Nephron progenitor cell (in vitro differentiated cells): ENCODE results near the gene RBMS3.

Source experiments
- DNase-seq: peaks from one replicate; pipeline ENCODE4 v3.0.0; 2021
- H3K27ac Mint-ChIP-seq: 2 replicates; pipeline ENCODE4 v1.8.0; 2021; ENCODE audit warnings: mild to moderate bottlenecking, moderate library complexity, mixed read lengths
- H3K27me3 Mint-ChIP-seq: 2 replicates; pipeline ENCODE4 v1.8.0; 2021; ENCODE audit warnings: mild to moderate bottlenecking, low read depth, mixed read lengths; ENCODE audit not compliant: poor library complexity
- H3K36me3 Mint-ChIP-seq: 2 replicates; pipeline ENCODE4 v1.8.0; 2021; ENCODE audit warnings: low read depth, mixed read lengths
- H3K4me1 Mint-ChIP-seq: 2 replicates; pipeline ENCODE4 v1.8.0; 2021; ENCODE audit warnings: mixed read lengths
- H3K4me3 Mint-ChIP-seq: 2 replicates; pipeline ENCODE4 v1.8.0; 2021; ENCODE audit warnings: mild to moderate bottlenecking, moderate library complexity, mixed read lengths
- H3K9me3 Mint-ChIP-seq: 2 replicates; pipeline ENCODE4 v1.8.0; 2021; ENCODE audit warnings: mild to moderate bottlenecking, moderate library complexity, mixed read lengths
- TF ChIP-seq, protein P1 (sequence below): fragments of 200-600 bp; sonication (generic); IDR thresholded peaks from 2 replicates; pipeline ENCODE4 v1.5.0; 2021; ENCODE audit warnings: antibody characterized with exemption

Gene RBMS3

DNA sequence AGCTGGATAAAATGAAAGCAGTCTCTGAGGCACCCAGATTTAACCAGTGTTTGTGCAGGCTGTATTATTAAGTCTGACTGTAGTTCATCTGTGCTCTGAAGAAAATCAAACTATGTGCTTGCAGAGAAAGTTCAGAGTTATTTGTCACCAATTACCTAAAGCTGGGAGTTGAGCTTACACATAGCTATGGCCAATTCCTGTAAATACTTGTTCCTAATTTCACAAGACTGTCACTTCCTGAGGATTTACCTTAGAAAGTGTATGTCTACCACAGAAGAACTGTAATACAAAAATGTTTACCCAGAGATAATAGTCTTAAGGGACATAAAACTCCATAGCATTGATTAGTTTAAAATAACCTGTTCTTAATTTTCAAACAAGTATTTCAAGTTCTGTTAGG lies 697.2 kb downstream of the RBMS3 start:
- Mint-ChIP-seq H3K36me3 (peaks cover 4% of the 10 kb centered on the region), H3K9me3 (peaks cover 37% of the 10 kb centered on the region), H3K27ac (no peak overlapping the region), H3K4me1 (no peaks in the 10 kb centered on the region), H3K4me3 (no peak overlapping the region), H3K27me3 (no peaks in the 10 kb centered on the region)
- no peak for DNase-seq
- TF ChIP-seq, protein P1, sequence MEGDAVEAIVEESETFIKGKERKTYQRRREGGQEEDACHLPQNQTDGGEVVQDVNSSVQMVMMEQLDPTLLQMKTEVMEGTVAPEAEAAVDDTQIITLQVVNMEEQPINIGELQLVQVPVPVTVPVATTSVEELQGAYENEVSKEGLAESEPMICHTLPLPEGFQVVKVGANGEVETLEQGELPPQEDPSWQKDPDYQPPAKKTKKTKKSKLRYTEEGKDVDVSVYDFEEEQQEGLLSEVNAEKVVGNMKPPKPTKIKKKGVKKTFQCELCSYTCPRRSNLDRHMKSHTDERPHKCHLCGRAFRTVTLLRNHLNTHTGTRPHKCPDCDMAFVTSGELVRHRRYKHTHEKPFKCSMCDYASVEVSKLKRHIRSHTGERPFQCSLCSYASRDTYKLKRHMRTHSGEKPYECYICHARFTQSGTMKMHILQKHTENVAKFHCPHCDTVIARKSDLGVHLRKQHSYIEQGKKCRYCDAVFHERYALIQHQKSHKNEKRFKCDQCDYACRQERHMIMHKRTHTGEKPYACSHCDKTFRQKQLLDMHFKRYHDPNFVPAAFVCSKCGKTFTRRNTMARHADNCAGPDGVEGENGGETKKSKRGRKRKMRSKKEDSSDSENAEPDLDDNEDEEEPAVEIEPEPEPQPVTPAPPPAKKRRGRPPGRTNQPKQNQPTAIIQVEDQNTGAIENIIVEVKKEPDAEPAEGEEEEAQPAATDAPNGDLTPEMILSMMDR: no peak

DNA sequence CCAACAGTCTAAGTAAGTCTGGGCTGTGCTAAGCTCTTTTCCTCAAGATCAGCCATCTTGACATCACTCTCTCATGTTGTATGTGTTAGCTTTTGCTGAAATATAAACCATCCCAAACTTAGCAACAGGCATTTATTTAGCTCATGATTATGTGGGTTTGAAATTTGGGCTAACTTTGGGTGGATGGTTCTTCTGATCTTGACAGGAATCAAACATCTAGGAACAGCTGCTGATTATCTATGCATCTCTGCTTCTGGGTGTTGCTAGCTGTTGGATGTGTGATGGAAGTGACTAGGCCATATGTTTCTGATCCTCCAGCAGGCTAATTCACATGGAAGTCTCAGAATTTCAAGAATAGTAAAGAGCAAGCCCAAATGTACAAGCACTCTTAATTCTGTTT lies 710.3 kb downstream of the RBMS3 start:
- Mint-ChIP-seq H3K27ac (no peak overlapping the region), H3K4me1 (no peaks in the 10 kb centered on the region), H3K36me3 (peaks cover 14% of the 10 kb centered on the region), H3K27me3 (no peaks in the 10 kb centered on the region), H3K4me3 (no peak overlapping the region), H3K9me3 (peaks cover 14% of the 10 kb centered on the region)
- TF ChIP-seq, protein P1: no peak
- DNase-seq: no peak

DNA sequence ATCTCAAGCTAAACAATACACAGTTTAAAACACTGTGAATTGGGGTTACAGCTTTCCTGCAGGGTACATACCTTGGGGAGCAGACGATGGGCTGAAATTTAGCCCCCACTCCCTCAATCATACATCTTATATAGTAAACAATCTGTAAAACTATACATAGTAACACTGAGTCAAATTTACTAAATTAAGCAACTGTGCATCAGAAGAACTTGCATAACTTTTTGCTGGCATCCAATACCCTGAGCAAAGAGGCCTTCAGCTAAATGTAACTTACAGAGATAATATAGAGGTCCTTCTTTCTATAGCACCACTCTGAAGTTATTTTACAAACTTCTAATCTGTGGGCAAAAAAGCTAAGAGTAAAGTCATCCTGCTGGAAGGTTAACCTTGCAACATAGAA lies 721.9 kb downstream of the RBMS3 start:
- TF ChIP-seq, protein P1: no peak
- H3K27ac Mint-ChIP-seq: peak overlapping the region; percentile 40
- DNase-seq: no peak
- peaks cover 13% of the 10 kb centered on the region for H3K9me3 Mint-ChIP-seq
- no peaks in the 10 kb centered on the region for H3K4me1 Mint-ChIP-seq
- H3K36me3 Mint-ChIP-seq: no peaks in the 10 kb centered on the region
- H3K4me3 Mint-ChIP-seq: no peak overlapping the region
- no peaks in the 10 kb centered on the region for H3K27me3 Mint-ChIP-seq

DNA sequence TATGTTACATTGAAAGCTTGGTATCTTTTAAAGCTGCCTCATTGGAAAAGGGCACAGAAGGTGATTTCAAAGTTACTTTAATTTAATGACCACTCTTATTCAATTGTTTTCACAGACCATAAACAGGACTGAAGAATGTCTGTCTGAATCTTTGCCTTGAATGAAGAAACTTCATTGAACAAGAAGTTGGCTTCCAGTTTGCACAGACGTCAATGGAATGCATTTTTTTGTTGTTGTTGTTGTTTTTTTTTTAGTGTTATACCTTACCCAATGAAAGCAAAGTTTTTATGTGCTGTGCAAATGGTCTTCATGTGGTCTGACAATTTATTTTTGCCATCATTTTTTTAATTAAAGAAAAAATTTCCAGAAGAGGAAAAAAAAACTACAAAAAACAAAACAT lies 722.9 kb downstream of the RBMS3 start:
- Mint-ChIP-seq H3K36me3 (no peaks in the 10 kb centered on the region), H3K27me3 (no peaks in the 10 kb centered on the region), H3K4me1 (no peaks in the 10 kb centered on the region), H3K9me3 (peaks cover 8% of the 10 kb centered on the region), H3K27ac (no peak overlapping the region), H3K4me3 (no peak overlapping the region)
- TF ChIP-seq, protein P1: no peak
- DNase-seq: no peak

DNA sequence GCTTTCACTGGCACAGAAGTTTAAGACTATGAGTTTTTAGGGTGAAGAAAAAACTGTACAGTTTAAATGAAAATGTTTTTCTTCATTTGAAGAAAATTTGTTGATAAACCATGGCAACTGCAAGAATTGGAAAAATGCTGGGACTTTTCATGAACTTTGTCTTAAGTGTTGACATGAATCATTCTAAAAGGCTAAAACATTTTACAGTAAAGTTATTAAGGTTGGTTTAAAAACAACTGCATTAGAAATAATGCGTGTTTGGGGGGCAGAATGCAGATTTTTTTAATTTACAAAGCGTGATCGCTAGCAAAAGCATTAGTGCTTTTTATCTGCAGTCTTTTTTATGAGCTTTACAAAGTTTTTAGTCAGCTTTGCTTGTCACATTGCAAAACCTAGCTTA lies 723.6 kb downstream of the RBMS3 start:
- no peak for DNase-seq
- Mint-ChIP-seq H3K4me3 (no peak overlapping the region), H3K27ac (no peak overlapping the region), H3K4me1 (no peaks in the 10 kb centered on the region), H3K9me3 (peaks cover 4% of the 10 kb centered on the region), H3K27me3 (no peaks in the 10 kb centered on the region), H3K36me3 (no peaks in the 10 kb centered on the region)
- TF ChIP-seq, protein P1: no peak

DNA sequence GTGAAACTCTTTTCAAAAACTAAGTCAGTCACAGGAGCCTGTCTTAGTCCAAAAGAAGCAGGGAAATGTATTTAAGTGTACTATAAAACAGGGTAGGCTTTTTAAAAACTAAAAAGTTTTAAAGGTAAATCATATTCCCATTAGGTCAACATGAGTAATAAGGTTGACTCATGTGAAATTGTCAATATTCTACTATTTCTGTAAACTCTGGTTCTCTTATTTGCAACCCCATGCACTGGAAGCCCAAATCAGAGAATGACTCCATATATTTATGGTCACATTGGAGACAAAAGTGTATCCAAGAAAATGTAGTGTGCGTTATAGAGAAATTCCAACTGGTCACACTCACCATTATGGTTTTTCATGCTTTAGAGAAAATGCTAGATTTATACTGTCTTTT lies 725.2 kb downstream of the RBMS3 start:
- DNase-seq: no peak
- H3K9me3 Mint-ChIP-seq: no peaks in the 10 kb centered on the region
- TF ChIP-seq, protein P1: no peak
- no peaks in the 10 kb centered on the region for H3K27me3 Mint-ChIP-seq
- no peak overlapping the region for H3K4me3 Mint-ChIP-seq
- no peaks in the 10 kb centered on the region for H3K4me1 Mint-ChIP-seq
- H3K27ac Mint-ChIP-seq: no peak overlapping the region
- no peaks in the 10 kb centered on the region for H3K36me3 Mint-ChIP-seq
